ENCODE measurements around the gene ZNF853.
A peak's percentile ranks its signal among the peaks of the same experiment; 100 is the strongest.
"Not testable (repeated sequence)": the region's sequence is repeated elsewhere in the genome, so short reads cannot be mapped to it uniquely, and the experiment has no call there.

Gene ZNF853

DNA sequence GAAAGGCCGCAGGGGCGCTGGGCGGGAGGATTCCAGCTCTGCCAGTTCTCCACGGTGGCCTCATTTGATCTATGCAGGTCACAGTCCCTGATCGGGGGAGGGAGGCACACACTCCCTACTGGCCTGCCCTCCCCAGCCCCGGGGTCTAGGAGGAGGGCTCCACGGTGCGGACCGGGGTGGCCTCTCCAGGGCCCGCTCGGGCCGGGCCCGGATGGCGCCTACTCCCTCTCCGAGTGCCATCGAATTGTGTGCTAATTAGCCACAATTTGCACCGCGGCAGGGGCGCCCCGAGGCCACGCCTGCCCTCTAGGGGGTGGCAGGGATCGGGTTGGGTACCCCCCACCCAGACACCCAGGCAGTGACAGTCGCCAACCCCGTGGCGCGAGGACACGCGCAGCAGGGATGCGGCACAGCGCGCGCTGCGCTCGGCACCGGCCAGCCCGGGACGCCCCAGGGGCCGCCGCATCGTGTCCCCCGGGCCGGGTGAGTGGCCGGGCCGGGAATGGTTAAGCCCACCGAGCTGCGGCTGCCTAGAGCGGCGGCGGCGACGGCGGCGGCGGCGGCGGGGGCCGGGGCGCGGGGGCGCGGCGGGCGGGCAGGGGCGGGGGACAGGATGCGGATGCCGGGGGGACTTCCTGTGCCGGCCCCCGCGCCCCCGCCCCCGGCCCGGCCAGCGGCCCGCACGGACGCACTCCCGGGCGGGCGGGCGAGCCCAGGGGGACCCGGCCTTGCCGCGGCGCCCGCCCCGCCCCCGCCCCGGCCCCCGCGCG lies at the start of gene ZNF853:
Gene ZNF853, plus strand, starts transcription at position 658 of the 770 bp plus-strand sequence. CDS start 565 bp downstream, outside the sequence.
- DNase-seq (ENCODE audit: low read depth in 3 of 3, low spot score in 1 of 3), result no peak

DNA sequence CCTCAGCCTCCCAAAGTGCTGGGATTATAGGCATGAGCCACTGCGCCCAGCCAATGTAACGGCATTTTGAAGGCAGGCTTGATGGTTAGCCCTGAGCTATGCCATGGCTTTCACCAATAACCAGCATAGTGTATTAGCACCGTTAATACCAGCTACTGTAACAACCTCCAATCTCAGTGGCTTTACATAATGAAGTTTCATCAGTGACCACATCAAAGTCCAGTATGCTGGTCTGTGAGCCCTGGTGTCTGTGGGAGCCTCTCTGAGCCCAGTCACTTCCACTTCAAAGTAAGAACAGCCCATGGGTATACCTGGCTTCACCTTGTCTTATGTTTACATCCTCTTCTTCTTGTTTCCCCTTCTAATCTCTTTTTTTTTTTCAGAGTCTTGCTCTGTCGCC lies 49.8 kb upstream of the ZNF853 start:
- no peak for DNase-seq (ENCODE audit: low read depth in 3 of 3, low spot score in 1 of 3)

DNA sequence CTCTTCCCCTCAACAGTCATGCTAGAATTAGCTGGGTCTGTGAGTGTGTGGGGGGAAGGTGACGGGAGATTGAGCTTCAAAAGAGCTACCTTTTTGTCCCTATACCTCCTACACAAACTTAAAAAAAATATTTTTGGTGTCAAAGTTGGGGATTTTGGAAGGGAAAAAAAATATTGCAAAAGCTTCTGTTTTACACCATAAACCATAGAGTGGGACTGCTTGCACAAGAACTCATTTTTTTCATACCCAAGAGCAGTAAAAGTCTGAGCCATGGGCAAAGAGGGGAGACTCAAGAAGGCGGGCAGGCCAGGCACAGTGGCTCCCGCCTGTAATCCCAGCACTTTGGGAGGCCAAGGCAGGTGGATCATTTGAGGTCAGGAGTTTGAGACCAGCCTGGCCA lies 47.5 kb upstream of the ZNF853 start:
- DNase-seq (ENCODE audit: low read depth in 3 of 3, low spot score in 1 of 3), result no peak

DNA sequence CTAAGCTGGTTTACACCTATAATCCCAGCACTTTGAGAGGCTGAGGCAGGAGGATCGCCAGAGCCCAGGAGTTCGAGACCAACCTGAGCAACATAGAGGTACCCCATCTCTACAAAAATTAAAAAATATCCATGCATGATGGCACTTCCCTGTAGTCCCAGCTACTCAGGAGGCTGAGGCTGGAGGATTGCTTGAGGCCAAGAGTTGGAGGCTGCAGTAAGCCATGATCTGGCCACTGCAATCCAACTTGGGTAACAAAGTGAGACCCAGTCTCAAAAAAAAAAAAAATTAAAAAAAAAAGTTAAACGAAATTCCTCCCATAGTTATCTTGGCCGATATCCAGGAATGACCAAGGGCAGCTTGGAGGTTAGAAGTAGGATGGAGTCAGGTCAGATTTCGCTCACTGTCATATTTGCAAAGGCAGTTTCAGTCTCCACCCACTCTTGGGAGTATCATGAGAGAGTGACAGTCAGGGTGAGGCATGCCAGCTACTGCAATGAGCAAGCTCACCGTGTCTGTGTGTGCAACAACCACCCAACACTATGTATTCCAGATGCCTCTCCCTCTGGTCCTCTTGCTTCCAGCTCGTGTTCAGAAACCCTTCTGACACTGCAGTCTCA lies 44.1 kb upstream of the ZNF853 start:
- DNase-seq (ENCODE audit: low read depth in 3 of 3, low spot score in 1 of 3), result no peak

DNA sequence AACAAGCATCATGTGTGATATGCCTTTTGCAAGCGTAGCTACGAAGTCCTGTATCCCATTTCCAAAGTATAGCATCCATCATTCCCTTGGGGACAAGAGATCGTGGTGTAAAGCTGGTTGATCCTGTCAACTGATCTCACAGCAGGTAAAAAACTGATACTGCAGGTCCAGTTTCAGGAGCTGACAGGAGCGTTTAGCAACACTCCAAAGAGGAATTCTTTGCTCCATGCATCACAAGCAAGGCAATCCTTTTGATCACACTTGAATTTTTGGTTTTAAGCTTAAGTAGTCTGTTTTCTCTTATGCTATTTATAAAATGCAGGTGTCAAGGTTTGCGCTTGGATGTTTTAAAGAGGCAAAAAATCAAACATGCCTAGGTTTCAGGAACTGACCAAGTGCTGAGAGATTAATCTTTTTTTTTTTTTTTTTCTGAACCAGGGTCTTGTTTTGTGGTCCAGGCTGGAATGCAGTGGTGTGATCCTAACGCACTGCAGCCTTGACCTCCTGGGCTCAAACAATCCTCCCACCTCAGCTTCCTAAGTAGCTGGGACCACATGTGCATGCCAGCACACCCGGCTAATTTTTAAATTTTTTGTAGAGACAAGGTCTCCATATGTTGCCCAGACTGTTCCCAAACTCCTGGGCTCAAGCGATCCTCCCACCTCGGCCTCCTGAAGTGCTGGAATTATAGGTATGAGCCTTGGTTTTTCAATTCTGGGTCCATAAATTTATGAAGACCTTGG lies 40.0 kb upstream of the ZNF853 start:
- DNase-seq (ENCODE audit: low read depth in 3 of 3, low spot score in 1 of 3), result no peak

DNA sequence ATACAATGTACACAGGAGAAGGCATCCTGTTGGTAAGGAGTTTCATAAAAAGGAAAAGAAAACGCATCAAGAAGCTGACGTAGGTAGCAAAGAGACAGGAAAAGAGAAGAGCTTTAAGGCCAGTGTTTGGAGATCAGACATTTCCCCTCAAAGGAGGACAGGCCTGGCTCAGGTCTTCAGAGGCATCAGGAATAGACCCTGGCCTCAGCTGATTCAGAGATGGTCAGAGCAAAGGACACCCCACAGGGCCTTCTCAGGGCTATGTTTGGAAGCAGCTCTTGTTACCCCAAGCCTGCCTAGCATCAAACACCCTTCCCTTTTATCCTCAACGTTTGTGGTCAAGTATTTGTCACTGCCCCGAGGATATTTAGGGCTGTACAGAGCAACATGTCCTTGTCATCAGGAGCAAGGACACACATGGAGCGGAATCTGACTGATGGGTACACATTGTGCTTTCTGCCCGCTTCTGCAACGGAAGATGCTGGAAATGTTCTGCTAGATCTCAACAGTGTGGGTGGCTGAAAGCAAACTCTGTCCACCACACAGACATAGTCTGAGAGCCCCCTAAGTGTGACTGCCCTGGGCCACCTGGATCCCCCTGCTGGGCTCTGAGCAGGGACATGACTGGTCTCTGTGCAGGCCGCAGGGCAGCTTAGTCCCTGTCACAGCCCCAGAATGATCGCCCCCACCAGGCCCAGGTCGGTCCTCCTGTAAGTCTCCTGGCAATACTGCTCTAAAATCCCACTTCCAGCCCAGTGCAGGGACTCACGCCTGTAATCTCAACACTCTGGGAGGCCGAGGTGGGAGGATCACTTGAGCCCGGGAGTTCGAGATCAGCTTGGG lies 39.2 kb upstream of the ZNF853 start:
- no peak for DNase-seq (ENCODE audit: low read depth in 3 of 3, low spot score in 1 of 3)

DNA sequence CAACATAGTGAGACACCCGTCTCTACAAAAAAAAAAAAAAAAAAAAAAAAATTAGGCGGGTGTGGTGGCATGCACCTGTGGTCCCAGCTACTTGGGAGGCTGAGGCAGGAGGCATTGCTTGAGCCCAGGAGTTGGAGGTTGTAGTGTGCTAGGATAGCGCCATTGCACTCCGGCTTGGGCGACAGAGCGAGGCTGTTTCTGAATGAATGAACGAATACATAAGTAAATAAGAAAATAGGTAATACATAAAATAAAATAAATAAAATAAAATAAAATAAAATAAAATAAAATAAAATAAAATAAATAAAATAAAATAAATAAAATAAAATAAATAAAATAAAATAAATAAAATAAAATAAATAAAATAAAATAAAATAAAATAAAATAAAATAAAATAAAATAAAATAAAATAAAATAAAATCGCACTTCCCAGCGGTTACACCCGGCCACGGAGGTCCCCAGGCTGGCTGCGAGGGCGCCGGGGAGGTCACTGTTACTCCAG lies 38.5 kb upstream of the ZNF853 start:
- DNase-seq (ENCODE audit: low read depth in 3 of 3, low spot score in 1 of 3), result not testable (repeated sequence)

DNA sequence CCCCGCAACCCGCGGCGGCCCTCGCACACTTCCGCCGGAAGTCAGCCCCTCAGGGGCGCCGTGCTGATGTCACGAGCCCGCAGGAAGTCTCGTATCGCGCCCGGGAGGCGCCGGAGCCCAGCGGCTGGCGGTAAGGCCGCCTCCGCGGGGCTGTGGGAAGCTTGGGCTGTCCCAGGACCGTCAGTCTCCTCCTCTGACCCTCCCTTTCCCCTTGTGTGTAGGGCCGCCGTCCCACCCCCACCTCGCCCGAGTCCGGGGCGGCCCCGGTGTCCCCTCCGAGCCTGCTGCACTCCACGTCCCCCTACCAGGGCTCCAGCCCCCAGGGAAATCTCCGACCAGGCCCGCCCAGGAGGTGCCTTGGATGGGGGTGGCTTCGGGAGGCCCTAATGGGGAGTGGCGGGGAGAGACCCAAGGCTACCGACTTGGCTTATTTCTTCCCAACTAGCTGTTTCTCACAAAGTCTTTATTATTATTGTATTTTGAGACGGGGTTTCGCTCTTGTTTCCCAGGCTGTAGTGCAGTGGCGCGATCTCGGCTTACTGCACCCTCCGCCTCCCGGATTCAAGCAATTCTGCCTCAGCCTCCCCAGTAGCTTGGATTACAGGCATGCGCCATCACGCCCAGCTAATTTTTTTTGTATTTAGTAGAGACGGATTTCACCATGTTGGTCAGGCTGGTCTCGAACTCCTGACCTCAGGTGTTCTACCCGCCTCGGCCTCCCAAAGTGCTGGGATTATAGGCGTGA lies 37.9 kb upstream of the ZNF853 start, which contains the start of gene ZDHHC4:
Gene ZDHHC4, plus strand, starts transcription at position 86 of the 745 bp plus-strand sequence. CDS start 3,108 bp downstream, outside the sequence.
- DNase-seq (ENCODE audit: low read depth in 3 of 3, low spot score in 1 of 3), result peak; percentile 59 to 77 (median 64)

DNA sequence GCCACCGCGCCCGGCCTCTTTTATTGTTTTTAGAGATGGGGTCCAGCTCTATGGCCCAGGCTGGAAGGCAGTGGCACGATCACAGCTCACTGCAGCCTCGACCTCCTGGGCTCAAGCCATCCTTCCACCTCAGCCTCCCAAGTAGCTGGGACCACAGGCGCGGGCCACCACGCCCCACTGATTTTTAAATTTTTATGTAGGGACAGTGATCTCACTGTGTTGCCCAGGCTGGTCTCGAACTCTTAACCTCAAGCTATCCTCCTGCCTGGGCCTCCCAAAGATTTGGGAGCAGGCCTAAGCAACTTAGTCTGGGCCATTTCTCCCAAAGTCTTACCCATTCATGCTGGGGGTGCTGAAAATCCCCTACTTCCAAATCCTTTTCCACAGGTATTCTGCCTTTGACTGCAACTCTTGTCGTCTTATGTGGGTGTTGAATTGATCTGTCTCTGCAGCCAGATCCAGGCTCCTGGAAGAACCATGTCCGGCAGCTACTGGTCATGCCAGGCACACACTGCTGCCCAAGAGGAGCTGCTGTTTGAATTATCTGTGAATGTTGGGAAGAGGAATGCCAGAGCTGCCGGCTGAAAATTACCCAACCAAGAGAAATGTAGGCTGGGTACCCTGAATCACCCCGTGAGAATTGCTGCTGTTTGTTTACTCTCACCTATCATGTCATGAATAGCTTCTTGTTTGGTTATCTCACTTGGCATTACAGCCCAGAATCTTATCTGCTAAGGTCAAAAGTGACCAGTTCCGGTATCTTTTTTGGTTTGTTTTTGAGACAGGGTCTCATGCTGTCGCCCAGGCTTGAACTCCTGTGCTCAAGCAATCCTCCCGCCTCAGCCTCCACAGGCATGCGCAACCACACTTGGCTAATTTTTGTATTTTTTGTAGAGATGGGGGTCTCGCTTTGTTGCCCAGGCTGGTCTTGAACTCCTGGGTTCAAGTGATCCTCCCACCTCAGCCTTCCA lies 37.0 kb upstream of the ZNF853 start:
- DNase-seq (ENCODE audit: low read depth in 3 of 3, low spot score in 1 of 3), result no peak

DNA sequence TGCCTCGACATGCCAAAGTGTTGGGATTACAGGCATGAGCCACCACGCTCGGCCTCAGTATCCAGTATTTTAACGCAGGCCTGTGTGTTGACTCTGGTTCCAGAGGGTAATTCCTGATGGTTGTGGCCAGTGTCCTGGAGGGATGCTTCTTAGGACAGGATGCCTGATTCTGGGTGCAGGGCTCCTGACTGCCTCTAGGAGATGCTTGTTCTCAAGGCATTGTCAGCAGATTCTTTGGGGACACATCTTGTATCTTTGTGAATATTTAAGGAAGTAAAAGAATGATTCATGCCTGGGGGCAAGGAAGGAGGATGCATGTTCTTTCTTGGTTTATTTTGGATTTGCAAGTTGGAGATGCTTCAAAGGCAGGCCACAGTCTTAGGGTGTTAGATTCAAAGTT lies 36.0 kb upstream of the ZNF853 start:
- DNase-seq (ENCODE audit: low read depth in 3 of 3, low spot score in 1 of 3), result no peak

DNA sequence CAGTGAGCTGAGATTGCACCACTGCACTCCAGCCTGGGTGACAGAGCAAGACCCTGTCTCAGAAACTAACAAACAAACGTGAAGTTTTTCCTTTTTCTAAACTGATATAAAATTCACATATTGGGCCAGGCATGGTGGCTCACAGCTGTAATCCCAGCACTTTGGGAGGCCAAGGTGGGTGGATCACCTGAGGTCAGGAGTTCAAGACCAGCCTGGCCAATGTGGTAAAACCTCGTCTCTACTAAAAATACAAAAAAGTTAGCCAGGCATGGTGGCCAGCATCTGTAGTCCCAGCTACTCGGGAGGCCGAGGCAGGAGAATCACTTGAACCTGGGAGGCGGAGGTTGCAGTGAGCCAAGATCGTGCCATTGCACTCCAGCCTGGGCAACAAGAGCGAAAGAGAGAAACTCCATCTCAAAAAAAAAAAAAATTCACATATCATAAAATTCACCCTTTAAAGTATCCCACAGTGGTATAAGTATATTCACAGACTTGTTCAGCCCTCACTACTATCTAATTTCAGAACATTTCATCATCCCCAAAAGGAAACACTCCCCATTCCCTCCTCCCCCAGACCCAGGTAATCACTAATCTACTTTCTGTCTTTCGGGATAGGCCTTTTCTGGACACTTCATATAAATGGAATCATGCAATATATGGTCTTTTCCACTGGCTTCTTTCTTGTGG lies 29.5 kb upstream of the ZNF853 start:
- DNase-seq (ENCODE audit: low read depth in 3 of 3, low spot score in 1 of 3), result not testable (repeated sequence)

DNA sequence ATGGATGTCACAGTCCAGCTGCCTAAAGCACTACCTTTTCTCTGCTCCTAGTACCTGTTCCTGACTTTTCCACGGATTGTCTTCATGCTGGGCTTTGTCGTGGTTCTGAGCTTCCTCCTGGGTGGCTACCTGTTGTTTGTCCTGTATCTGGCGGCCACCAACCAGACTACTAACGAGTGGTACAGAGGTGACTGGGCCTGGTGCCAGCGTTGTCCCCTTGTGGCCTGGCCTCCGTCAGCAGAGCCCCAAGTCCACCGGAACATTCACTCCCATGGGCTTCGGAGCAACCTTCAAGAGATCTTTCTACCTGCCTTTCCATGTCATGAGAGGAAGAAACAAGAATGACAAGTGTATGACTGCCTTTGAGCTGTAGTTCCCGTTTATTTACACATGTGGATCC lies 26.8 kb upstream of the ZNF853 start:
- DNase-seq (ENCODE audit: low read depth in 3 of 3, low spot score in 1 of 3), result no peak

DNA sequence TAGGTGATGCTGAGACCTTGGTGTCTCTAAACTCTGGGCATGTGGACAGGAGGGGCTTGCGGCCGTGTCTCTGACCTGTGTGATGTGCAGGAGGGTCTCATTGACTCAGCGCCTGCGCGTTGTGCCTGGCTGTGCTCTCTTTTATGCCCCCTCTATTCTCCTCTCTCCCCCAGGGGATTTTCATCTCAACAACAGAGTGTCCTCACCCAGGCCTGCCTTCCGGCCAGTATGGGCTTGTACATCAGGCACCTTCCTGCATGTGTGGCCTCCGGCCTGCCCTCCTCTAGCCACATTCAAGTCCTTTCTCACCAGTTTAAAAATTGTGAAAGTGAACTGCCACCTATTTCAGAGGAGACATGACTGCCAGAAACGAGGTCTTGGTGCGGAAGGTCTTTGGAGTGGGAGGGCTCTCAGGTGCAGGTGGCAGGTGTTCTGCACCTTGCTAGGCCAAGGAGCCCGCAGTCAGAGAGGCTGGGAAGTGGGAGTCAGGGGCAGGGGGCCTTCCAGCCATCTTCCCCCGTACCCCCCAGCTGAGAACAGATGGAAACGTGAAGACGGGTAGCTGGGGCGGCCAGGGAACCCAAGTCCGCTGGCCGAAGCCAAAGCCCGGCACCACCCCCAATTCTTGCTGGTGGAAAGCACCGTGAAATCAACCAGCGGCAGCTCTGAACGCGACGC lies 26.1 kb upstream of the ZNF853 start:
- DNase-seq (ENCODE audit: low read depth in 3 of 3, low spot score in 1 of 3), result no peak

DNA sequence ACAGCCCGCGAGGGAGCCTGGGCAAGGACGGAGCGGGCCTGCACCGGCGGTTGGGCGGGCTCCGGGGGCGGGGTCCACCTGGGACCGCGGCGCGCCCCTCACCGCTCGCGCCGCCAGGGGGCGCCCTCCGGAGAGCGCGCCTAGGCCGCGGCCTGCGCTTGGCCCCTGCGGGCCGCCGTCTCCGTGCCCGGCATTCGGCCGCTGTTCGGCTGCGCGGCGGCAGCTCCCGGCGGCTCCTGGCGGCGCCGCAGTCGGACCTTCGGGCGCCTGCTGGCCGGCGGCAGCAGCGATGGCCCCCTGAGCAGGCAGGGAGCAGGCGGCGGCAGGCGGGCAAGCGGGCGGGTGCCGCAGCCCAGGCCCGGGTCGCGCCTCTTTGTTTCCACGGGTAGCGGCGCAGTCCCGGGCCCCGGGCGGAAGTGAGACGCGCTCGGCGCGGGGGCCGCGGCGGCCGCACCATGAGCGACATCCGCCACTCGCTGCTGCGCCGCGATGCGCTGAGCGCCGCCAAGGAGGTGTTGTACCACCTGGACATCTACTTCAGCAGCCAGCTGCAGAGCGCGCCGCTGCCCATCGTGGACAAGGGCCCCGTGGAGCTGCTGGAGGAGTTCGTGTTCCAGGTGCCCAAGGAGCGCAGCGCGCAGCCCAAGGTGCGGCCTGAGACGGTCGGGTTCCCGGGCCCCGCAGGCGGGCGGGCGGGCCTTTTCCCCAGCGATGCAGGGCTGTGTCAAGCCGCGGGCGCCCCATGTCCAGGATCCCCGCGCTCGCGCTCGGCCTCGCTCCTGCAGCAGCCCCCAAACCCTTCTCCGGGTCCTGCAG lies 25.4 kb upstream of the ZNF853 start, which contains the start of gene INTS15:
Gene INTS15, plus strand, starts transcription at position 193 of the 816 bp plus-strand sequence. Its CDS starts 263 bp downstream, at position 456.
- peak; percentile 45 to 76 (median 70) for DNase-seq (ENCODE audit: low read depth in 3 of 3, low spot score in 1 of 3)

DNA sequence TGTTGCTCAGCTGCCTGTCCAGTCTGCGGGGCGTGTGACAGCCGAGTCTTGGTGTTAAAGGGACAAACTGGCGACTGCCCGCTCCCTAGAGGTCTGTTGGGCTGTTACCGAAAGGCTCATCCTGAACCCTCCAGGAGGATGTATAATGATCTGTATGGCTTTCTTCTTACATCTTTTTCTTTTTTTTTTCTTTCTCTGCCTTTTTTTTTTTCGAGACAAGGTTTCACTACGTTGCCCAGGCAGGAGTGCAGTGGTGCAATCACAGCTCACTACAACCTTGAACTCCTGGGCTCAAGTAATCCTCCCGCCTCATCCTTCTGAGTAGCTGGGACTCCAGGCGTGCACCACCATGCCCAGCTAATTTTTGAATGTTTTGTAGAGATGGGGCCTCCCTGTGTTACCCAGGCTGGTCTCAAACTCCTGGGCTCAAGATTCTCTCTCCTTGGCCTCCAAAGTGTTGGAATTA lies 24.7 kb upstream of the ZNF853 start:
- DNase-seq (ENCODE audit: low read depth in 3 of 3, low spot score in 1 of 3), result no peak

DNA sequence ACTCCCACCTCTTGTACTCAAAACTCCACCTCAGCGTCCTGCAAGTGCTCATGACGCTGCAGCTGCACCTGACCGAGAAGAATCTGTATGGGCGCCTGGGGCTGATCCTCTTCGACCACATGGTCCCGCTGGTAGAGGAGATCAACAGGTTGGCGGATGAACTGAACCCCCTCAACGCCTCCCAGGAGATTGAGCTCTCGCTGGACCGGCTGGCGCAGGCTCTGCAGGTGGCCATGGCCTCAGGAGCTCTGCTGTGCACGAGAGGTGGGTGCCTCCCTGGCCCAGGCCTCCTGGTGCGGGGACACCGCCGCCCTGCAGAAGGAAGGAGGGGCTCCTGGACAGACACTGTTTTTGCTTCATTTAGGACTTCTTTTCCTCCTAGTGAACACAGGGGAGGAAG lies 15.3 kb upstream of the ZNF853 start:
- DNase-seq (ENCODE audit: low read depth in 3 of 3, low spot score in 1 of 3), result no peak

DNA sequence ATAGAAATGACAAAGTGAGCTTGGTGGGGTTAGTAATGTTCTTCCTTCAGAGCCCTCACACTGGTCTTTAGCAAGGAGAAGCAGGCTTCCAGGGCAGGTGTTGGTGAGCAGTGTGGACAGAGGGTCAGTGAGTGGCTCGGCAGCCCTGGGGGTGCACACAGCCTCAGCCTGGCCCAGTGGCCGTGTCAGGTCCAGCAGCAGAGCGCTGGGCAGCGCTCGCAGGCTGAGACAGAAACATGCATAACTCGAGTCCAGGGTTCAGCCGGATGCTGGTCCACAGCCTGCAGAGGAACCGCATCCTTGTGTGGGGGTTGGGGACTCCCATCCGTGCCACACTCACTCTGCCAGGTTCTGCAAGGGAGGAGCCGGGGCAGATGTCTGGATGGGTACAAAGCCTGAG lies 11.0 kb upstream of the ZNF853 start:
- no peak for DNase-seq (ENCODE audit: low read depth in 3 of 3, low spot score in 1 of 3)

Data from stimulated activated CD4-positive, alpha-beta T cell treated with anti-CD3 and anti-CD28 coated beads, TNF-alpha, amount 100 ng/mL, for 1 hour (primary cell).